ENCODE measurements around the gene LAMB1. TPM values are rescaled to one million over a fixed set of nuclear protein-coding genes. Genes with fewer than 3 reads are reported as not detected.

Gene LAMB1
- total RNA-seq, 1 experiment from 2014 or later = 169 TPM

GRCh38 chr7:107946451-107946850 lies 56.5 kb downstream of the LAMB1 start:
- no peak for DNase-seq (ENCODE audit: low spot score)
- Histone ChIP-seq H3K27me3 (replicated peaks; ENCODE audit: insufficient read depth, low read depth, low read length, poor library complexity) (no peaks in the 10 kb centered on the region), H3K4me3 (ENCODE audit: low read depth, low read length, poor library complexity, severe bottlenecking) (no peak overlapping the region), H3K27ac (ENCODE audit: low read depth, low read length, poor library complexity, severe bottlenecking) (no peak overlapping the region), H3K9me3 (ENCODE audit: low read depth, low read length, poor library complexity, severe bottlenecking) (no peaks in the 10 kb centered on the region), H3K4me1 (ENCODE audit: insufficient read depth, low read length, poor library complexity, severe bottlenecking) (no peaks in the 10 kb centered on the region), H3K36me3 (ENCODE audit: insufficient read depth, low read length, poor library complexity, severe bottlenecking) (peaks cover 82% of the 10 kb centered on the region)
- ChIA-PET POLR2A (ENCODE audit: low non-redundant PET) (no interaction called here), CTCF (no interaction called here)
- intact Hi-C loops (cut with micrococcal nuclease; ENCODE audit: unreplicated experiment) = no loop called here
- BruUV-seq (replicated peaks) = no TSS peak
- no peak for TF ChIP-seq CTCF (conservative IDR thresholded peaks at IDR 0.05; ENCODE audit: low read depth, low read length)
- no peak for TF ChIP-seq EZH2 (IDR thresholded peaks at IDR 0.05; ENCODE audit: borderline replicate concordance, low read depth, low read length, poor library complexity, severe bottlenecking)

DNA sequence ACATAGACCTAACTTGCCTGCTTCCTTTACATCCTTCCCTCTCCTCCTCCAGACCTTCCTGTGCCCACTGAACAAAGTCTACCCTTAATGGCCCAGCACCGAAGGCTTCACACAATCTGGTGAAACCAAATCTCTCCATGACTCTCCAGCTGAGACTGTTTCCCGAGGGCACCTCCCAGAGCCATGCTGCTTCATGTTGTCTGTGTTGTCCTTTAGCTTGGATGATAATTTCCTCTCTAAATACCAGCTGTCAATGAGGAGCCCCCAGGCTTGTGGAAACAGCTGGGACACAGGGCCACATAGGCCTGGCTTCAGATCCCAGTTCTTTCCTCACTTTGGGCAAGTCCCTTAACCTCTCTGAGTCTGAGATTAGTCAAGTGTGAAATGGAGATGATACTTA lies 57.6 kb downstream of the LAMB1 start:
- no peak for TF ChIP-seq EZH2 (IDR thresholded peaks at IDR 0.05; ENCODE audit: borderline replicate concordance, low read depth, low read length, poor library complexity, severe bottlenecking)
- TF ChIP-seq CTCF (conservative IDR thresholded peaks at IDR 0.05; ENCODE audit: low read depth, low read length) = no peak
- Histone ChIP-seq H3K36me3 (ENCODE audit: insufficient read depth, low read length, poor library complexity, severe bottlenecking) (peaks cover 71% of the 10 kb centered on the region), H3K9me3 (ENCODE audit: low read depth, low read length, poor library complexity, severe bottlenecking) (no peaks in the 10 kb centered on the region), H3K4me3 (ENCODE audit: low read depth, low read length, poor library complexity, severe bottlenecking) (no peak overlapping the region), H3K27ac (ENCODE audit: low read depth, low read length, poor library complexity, severe bottlenecking) (no peak overlapping the region), H3K4me1 (ENCODE audit: insufficient read depth, low read length, poor library complexity, severe bottlenecking) (no peaks in the 10 kb centered on the region), H3K27me3 (replicated peaks; ENCODE audit: insufficient read depth, low read depth, low read length, poor library complexity) (no peaks in the 10 kb centered on the region)
- no TSS peak for BruUV-seq (replicated peaks)
- CTCF ChIA-PET = no interaction called here
- intact Hi-C loops (cut with micrococcal nuclease; ENCODE audit: unreplicated experiment) = no loop called here
- DNase-seq (ENCODE audit: low spot score) = no peak
- POLR2A ChIA-PET (ENCODE audit: low non-redundant PET) = no interaction called here

DNA sequence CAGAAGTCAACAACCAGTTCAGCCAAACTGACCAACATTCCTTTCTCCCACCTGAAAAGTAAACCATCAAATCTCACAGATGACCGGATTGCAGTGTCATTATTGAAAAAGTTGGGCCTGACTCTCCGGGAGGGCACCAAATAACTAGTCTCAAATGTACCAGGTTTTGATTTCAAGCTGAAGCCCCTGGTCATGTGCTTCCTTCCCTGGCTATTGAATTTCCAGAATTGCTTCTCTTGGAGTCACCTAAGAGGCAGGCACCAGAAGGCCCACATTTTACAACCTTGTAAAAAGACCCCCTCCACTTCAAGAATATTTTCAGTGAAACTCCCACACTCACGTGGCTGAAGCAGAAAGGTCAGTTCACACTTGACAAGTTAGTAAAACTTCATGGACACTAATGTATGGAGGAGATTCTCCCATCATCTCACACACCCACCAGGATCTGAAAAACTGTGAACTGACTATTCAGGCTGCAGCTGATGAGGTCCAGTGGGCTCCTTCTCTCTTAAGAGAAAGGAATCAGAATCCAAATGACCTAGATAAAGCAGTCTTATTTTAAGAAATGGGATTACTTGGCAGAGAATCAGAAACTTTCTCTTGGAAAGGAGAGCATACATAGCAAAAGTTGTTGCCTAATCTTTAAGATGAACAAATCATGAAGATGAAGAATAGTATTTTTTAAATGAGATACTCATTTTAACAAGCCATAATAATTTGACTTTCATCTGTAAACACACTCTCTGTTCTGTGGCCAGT lies 58.4 kb downstream of the LAMB1 start:
- Histone ChIP-seq H3K4me3 (ENCODE audit: low read depth, low read length, poor library complexity, severe bottlenecking) (no peak overlapping the region), H3K9me3 (ENCODE audit: low read depth, low read length, poor library complexity, severe bottlenecking) (no peaks in the 10 kb centered on the region), H3K4me1 (ENCODE audit: insufficient read depth, low read length, poor library complexity, severe bottlenecking) (no peaks in the 10 kb centered on the region), H3K27me3 (replicated peaks; ENCODE audit: insufficient read depth, low read depth, low read length, poor library complexity) (no peaks in the 10 kb centered on the region), H3K36me3 (ENCODE audit: insufficient read depth, low read length, poor library complexity, severe bottlenecking) (peaks cover 64% of the 10 kb centered on the region), H3K27ac (ENCODE audit: low read depth, low read length, poor library complexity, severe bottlenecking) (no peak overlapping the region)
- intact Hi-C loops (cut with micrococcal nuclease; ENCODE audit: unreplicated experiment) = no loop called here
- CTCF ChIA-PET = no interaction called here
- TF ChIP-seq CTCF (conservative IDR thresholded peaks at IDR 0.05; ENCODE audit: low read depth, low read length) = no peak
- no peak for TF ChIP-seq EZH2 (IDR thresholded peaks at IDR 0.05; ENCODE audit: borderline replicate concordance, low read depth, low read length, poor library complexity, severe bottlenecking)
- DNase-seq (ENCODE audit: low spot score) = no peak
- POLR2A ChIA-PET (ENCODE audit: low non-redundant PET) = no interaction called here
- BruUV-seq (replicated peaks) = no TSS peak
